ENCODE data around the gene SNX27.

The SNX27 gene

GRCh38 chr1:151711044-151711800 lies 99.4 kb downstream of the SNX27 start:
- POLR2A ChIA-PET (ENCODE audit: low non-redundant PET): no interaction called here
- DNase-seq (ENCODE audit: low spot score): no peak
- no peak for TF ChIP-seq CTCF (conservative IDR thresholded peaks at IDR 0.05; ENCODE audit: low read depth)
- CTCF ChIA-PET: no interaction called here
- H3K27ac ChIP-seq: no peak overlapping the region

- CTCF ChIA-PET: interaction anchor here (0.8 kb wide), 1 partner anchor 19 kb away, joined by 5 read pairs; no protein-coding TSS in a partner anchor
- no peak for DNase-seq (ENCODE audit: low spot score)
These were observed 100.1 kb downstream of the SNX27 start for GRCh38 chr1:151711951-151712350.

DNA sequence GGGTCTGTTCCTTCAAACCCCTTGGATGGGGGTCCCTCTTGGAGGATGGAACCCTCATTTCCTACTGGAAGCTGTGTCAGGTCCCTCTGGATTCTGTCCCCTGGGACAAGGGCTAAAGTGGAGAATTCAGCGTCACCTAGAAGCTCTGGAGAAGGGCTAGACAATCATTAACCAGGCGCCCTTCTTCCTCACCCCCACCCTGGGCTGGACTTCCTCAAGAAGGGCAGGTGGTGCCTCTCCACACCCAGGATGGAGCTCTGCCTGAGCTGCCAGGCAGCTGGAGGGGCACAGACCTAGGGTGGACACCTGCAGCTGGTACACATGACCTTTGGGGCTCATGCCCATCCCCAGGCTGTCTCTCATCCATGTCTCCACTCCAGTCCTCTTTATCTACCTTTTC lies 101.2 kb downstream of the SNX27 start:
- DNase-seq (ENCODE audit: low spot score): no peak
- TF ChIP-seq CTCF (conservative IDR thresholded peaks at IDR 0.05; ENCODE audit: low read depth): no peak
- ChIA-PET POLR2A (ENCODE audit: low non-redundant PET) (no interaction called here), CTCF (interaction anchor here (0.5 kb wide), 1 partner anchor 12 kb away, joined by 3 read pairs; no protein-coding TSS in a partner anchor)
- no peak overlapping the region for H3K27ac ChIP-seq

More at GRCh38 chr1:151711951-151712350, 100.1 kb downstream of the SNX27 start:
- H3K27ac ChIP-seq: no peak overlapping the region
- TF ChIP-seq CTCF (conservative IDR thresholded peaks at IDR 0.05; ENCODE audit: low read depth): no peak
- POLR2A ChIA-PET (ENCODE audit: low non-redundant PET): no interaction called here

- peak; percentile 34 for DNase-seq (ENCODE audit: low spot score)
- POLR2A ChIA-PET (ENCODE audit: low non-redundant PET): no interaction called here
- TF ChIP-seq CTCF (conservative IDR thresholded peaks at IDR 0.05; ENCODE audit: low read depth): no peak
- H3K27ac ChIP-seq: no peak overlapping the region
- CTCF ChIA-PET: interaction anchor here (0.6 kb wide), 1 partner anchor 19 kb away, joined by 3 read pairs; no protein-coding TSS in a partner anchor
These were observed 102.0 kb downstream of the SNX27 start for GRCh38 chr1:151713874-151714273.

GRCh38 chr1:151714820-151715725 lies 103.2 kb downstream of the SNX27 start:
- POLR2A ChIA-PET (ENCODE audit: low non-redundant PET): no interaction called here
- no peak overlapping the region for H3K27ac ChIP-seq
- TF ChIP-seq CTCF (conservative IDR thresholded peaks at IDR 0.05; ENCODE audit: low read depth): no peak
- CTCF ChIA-PET: interaction anchor here (0.5 to 0.6 kb wide), 2 partner anchors 29 to 221 kb away, joined by 3 read pairs; no protein-coding TSS in a partner anchor
- DNase-seq (ENCODE audit: low spot score): no peak

GRCh38 chr1:151715726-151716404 lies 104.0 kb downstream of the SNX27 start:
- H3K27ac ChIP-seq: no peak overlapping the region
- ChIA-PET POLR2A (ENCODE audit: low non-redundant PET) (no interaction called here), CTCF (interaction anchor here (0.5 to 0.6 kb wide), 2 partner anchors 29 to 222 kb away, joined by 3 read pairs; no protein-coding TSS in a partner anchor)
- DNase-seq (ENCODE audit: low spot score): no peak
- TF ChIP-seq CTCF (conservative IDR thresholded peaks at IDR 0.05; ENCODE audit: low read depth): no peak

Data from RWPE1 (cell line).